Stimulated activated CD8-positive, alpha-beta memory T cell treated with anti-CD3 and anti-CD28 coated beads, Interleukin-2, amount 100 ng/mL, for 1 hour (primary cell): ENCODE results near the gene CFP.
A peak's percentile ranks its signal among the peaks of the same experiment; 100 is the strongest.

Experiments used
- DNase-seq, 2 donors: peaks; one replicate each; pipeline ENCODE4 v3.0.0-alpha.2; 2020; ENCODE audit warnings: low read depth in 2 of 2

The CFP gene

GRCh38 chrX:47637546-47638195, 7.9 kb upstream of the CFP start:
- DNase-seq = no peak

- no peak for DNase-seq
Measured at GRCh38 chrX:47634871-47635575, 5.3 kb upstream of the CFP start.

- no peak for DNase-seq
Measured at GRCh38 chrX:47633689-47634590, 4.2 kb upstream of the CFP start.

GRCh38 chrX:47632666-47633065, 2.9 kb upstream of the CFP start:
- DNase-seq = no peak

- no peak for DNase-seq
Measured at GRCh38 chrX:47631676-47632075, 1.9 kb upstream of the CFP start.

- no peak for DNase-seq
Measured at GRCh38 chrX:47628982-47629381, 748 bp downstream of the CFP start.

- no peak for DNase-seq
Measured at GRCh38 chrX:47625365-47625764, 4.4 kb downstream of the CFP start.

- DNase-seq = no peak
Measured at GRCh38 chrX:47623540-47624027, 6.1 kb downstream of the CFP start.

GRCh38 chrX:47621851-47622250, 7.9 kb downstream of the CFP start:
- no peak for DNase-seq

- DNase-seq = no peak
Measured at GRCh38 chrX:47620303-47620685, 9.4 kb downstream of the CFP start.

- peak; percentile 48 to 64 for DNase-seq
Measured at GRCh38 chrX:47619486-47620302, 10.0 kb downstream of the CFP start, which contains the start of gene SYN1. TSS of gene SYN1 (minus strand) at chrX:47619857. CDS start at chrX:47619728, 129 bp downstream.

- no peak for DNase-seq
Measured at GRCh38 chrX:47618923-47619485, 10.7 kb downstream of the CFP start.

- no peak for DNase-seq
Measured at GRCh38 chrX:47614618-47615017, 15.1 kb downstream of the CFP start.

GRCh38 chrX:47613082-47613481, 16.6 kb downstream of the CFP start:
- no peak for DNase-seq

- no peak for DNase-seq
Measured at GRCh38 chrX:47612418-47612817, 17.3 kb downstream of the CFP start.

GRCh38 chrX:47611926-47612325, 17.8 kb downstream of the CFP start:
- no peak for DNase-seq

- DNase-seq = no peak
Measured at GRCh38 chrX:47611489-47611888, 18.2 kb downstream of the CFP start.

GRCh38 chrX:47610511-47610910, 19.2 kb downstream of the CFP start:
- DNase-seq = no peak

GRCh38 chrX:47608130-47608810, 21.5 kb downstream of the CFP start:
- DNase-seq = no peak

- DNase-seq = no peak
Measured at GRCh38 chrX:47607091-47607490, 22.6 kb downstream of the CFP start.

GRCh38 chrX:47605024-47605423, 24.7 kb downstream of the CFP start:
- DNase-seq = no peak
